ENCODE data around the gene NPRL2.

Gene NPRL2

GRCh38 chr3:50298836-50299637 is 51.5 kb downstream of the NPRL2 start, which contains the start of the genes HYAL3 and NAA80:
Gene HYAL3, minus strand, starts transcription at chr3:50299405. Its CDS starts 3,803 bp downstream, at chr3:50295602.
Gene NAA80, minus strand, starts transcription at chr3:50299405. Its CDS starts 1,942 bp downstream, at chr3:50297463.
- peak within 1 kb of the TSS; percentile 86 for H3K9ac ChIP-seq (ENCODE audit: low read depth, low read length)
- H3K27me3 ChIP-seq (ENCODE audit: control insufficient read depth, insufficient read depth, low read length), result no peaks in the 10 kb centered on the region
- peak within 1 kb of the TSS; percentile 99 for H3K4me2 ChIP-seq (ENCODE audit: low read length)
- H3K9me3 ChIP-seq (replicated peaks; ENCODE audit: low read length), result no peaks in the 10 kb centered on the region
- peaks cover 22% of the 10 kb centered on the region for H3K4me1 ChIP-seq (ENCODE audit: control insufficient read depth, insufficient read depth, low read length)
- peak within 1 kb of the TSS; percentile 97 for H3K4me3 ChIP-seq (ENCODE audit: low read length)
- no peaks in the 10 kb centered on the region for H3K36me3 ChIP-seq (ENCODE audit: insufficient read depth, low read length)

- H3K9ac ChIP-seq (ENCODE audit: low read depth, low read length), result peak overlapping the region; percentile 86
Measured at GRCh38 chr3:50297896-50298725, 52.5 kb downstream of the NPRL2 start.

GRCh38 chr3:50297384-50297775 is 53.2 kb downstream of the NPRL2 start:
- H3K9ac ChIP-seq (ENCODE audit: low read depth, low read length), result no peak overlapping the region
- no peak overlapping the region for H3K4me3 ChIP-seq (ENCODE audit: low read length)
- no peaks in the 10 kb centered on the region for H3K27me3 ChIP-seq (ENCODE audit: control insufficient read depth, insufficient read depth, low read length)
- no peaks in the 10 kb centered on the region for H3K9me3 ChIP-seq (replicated peaks; ENCODE audit: low read length)
- H3K4me1 ChIP-seq (ENCODE audit: control insufficient read depth, insufficient read depth, low read length), result peaks cover 28% of the 10 kb centered on the region
- H3K4me2 ChIP-seq (ENCODE audit: low read length), result no peak overlapping the region
- no peaks in the 10 kb centered on the region for H3K36me3 ChIP-seq (ENCODE audit: insufficient read depth, low read length)

More at GRCh38 chr3:50297896-50298725, 52.5 kb downstream of the NPRL2 start:
- Histone ChIP-seq H3K27me3 (ENCODE audit: control insufficient read depth, insufficient read depth, low read length) (no peaks in the 10 kb centered on the region), H3K4me2 (ENCODE audit: low read length) (peak overlapping the region; percentile 99), H3K4me3 (ENCODE audit: low read length) (peak overlapping the region; percentile 97), H3K4me1 (ENCODE audit: control insufficient read depth, insufficient read depth, low read length) (peaks cover 22% of the 10 kb centered on the region), H3K36me3 (ENCODE audit: insufficient read depth, low read length) (no peaks in the 10 kb centered on the region), H3K9me3 (replicated peaks; ENCODE audit: low read length) (no peaks in the 10 kb centered on the region)
